ENCODE data around the gene CYP1B1.

The CYP1B1 gene

GRCh38 chr2:38106405-38107094 lies 30.6 kb upstream of the CYP1B1 start:
- intact Hi-C loops (cut with DNase I; ENCODE audit: low total_unique reads) = no loop called here
- no peaks in the 10 kb centered on the region for H3K27me3 ChIP-seq
- H3K9me3 ChIP-seq = peaks cover 0 to 19% (median 0%) of the 10 kb centered on the region in 3 donors
- H3K4me1 ChIP-seq = peaks cover 0 to 4% (median 0%) of the 10 kb centered on the region in 4 donors
- no peaks in the 10 kb centered on the region for H3K36me3 ChIP-seq
- TF ChIP-seq CTCF (IDR thresholded peaks at IDR 0.05) = no peak
- no peak for DNase-seq
- peak overlapping the region in 1 of 2 donors; percentile 30 for H3K27ac ChIP-seq
- H3K4me3 ChIP-seq = no peak overlapping the region

GRCh38 chr2:38105922-38106321 lies 30.0 kb upstream of the CYP1B1 start:
- Histone ChIP-seq H3K9me3 (peaks cover 0 to 19% (median 0%) of the 10 kb centered on the region in 3 donors), H3K36me3 (no peaks in the 10 kb centered on the region), H3K4me1 (peaks cover 0 to 4% (median 0%) of the 10 kb centered on the region in 4 donors), H3K27me3 (no peaks in the 10 kb centered on the region), H3K27ac (no peak overlapping the region), H3K4me3 (no peak overlapping the region)
- intact Hi-C loops (cut with DNase I; ENCODE audit: low total_unique reads) = no loop called here
- DNase-seq = no peak
- no peak for TF ChIP-seq CTCF (IDR thresholded peaks at IDR 0.05)

GRCh38 chr2:38104598-38104997 lies 28.6 kb upstream of the CYP1B1 start:
- H3K27me3 ChIP-seq = no peaks in the 10 kb centered on the region
- H3K4me1 ChIP-seq = peaks cover 0 to 4% (median 0%) of the 10 kb centered on the region in 4 donors
- no peak overlapping the region for H3K27ac ChIP-seq
- no peak overlapping the region for H3K4me3 ChIP-seq
- H3K36me3 ChIP-seq = no peaks in the 10 kb centered on the region
- intact Hi-C loops (cut with DNase I; ENCODE audit: low total_unique reads) = no loop called here
- peaks cover 0 to 19% (median 0%) of the 10 kb centered on the region in 3 donors for H3K9me3 ChIP-seq
- DNase-seq = no peak
- no peak for TF ChIP-seq CTCF (IDR thresholded peaks at IDR 0.05)

- Histone ChIP-seq H3K4me3 (no peak overlapping the region), H3K27ac (no peak overlapping the region), H3K4me1 (peaks cover 0 to 10% (median 2%) of the 10 kb centered on the region in 4 donors), H3K27me3 (peaks cover 0 to 5% of the 10 kb centered on the region in 2 donors), H3K36me3 (no peaks in the 10 kb centered on the region), H3K9me3 (peaks cover 0 to 19% (median 0%) of the 10 kb centered on the region in 3 donors)
- DNase-seq = no peak
- intact Hi-C loops (cut with DNase I; ENCODE audit: low total_unique reads) = no loop called here
- no peak for TF ChIP-seq CTCF (IDR thresholded peaks at IDR 0.05)
These were observed 24.4 kb upstream of the CYP1B1 start for GRCh38 chr2:38100328-38100727.

- no peaks in the 10 kb centered on the region for H3K36me3 ChIP-seq
- H3K27me3 ChIP-seq = peaks cover 0 to 7% of the 10 kb centered on the region in 2 donors
- H3K9me3 ChIP-seq = peaks cover 0 to 15% (median 0%) of the 10 kb centered on the region in 3 donors
- TF ChIP-seq CTCF (IDR thresholded peaks at IDR 0.05) = no peak
- H3K4me1 ChIP-seq = peaks cover 0 to 10% (median 2%) of the 10 kb centered on the region in 4 donors
- intact Hi-C loops (cut with DNase I; ENCODE audit: low total_unique reads) = no loop called here
- H3K27ac ChIP-seq = no peak overlapping the region
- peak overlapping the region in 1 of 2 donors; percentile 26 for H3K4me3 ChIP-seq
- DNase-seq = no peak
These were observed 23.4 kb upstream of the CYP1B1 start for GRCh38 chr2:38099099-38100028.

All from tibial artery (tissue), 4 donors.